ENCODE data around the gene PEAK1.

The PEAK1 gene

GRCh38 chr15:77355321-77355720 lies 64.6 kb downstream of the PEAK1 start:
- DNase-seq = no peak

DNA sequence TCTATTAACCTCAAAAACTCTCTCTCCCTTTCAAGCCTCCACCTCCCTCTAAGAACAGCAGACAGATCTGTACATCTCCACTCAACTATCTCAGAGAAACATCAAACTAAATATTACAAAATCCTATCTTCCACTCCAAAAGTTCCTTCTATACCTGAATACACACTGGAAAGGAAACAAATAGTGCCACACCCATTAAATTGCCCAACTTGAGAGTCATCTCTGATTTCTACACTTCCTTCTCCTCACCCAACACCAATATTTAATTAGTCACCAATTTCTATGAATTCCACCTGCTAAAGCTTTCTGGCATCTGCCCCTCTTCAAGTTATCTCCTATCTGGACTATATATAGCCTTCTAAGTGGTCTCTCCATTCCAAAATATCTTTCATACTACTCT lies 65.8 kb downstream of the PEAK1 start:
- no peak for DNase-seq

DNA sequence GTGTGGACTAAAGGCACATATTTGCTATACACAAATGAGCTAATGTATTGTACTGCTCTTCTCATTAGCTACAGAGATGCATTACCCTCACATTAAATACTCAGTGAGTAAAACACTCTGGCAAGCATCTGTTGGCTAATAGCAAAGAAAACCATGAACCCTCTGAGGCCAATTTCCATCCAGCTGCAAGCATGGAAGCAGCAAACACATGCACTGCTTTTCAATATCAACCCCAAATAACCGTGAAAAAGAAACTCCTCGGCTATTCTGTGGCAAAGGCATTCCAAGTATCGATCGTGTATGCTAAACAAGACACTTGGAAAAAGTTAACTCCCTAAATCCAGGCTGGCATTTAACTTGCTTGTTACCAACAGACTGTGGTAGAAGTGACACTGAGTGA lies 67.0 kb downstream of the PEAK1 start:
- DNase-seq = no peak

DNA sequence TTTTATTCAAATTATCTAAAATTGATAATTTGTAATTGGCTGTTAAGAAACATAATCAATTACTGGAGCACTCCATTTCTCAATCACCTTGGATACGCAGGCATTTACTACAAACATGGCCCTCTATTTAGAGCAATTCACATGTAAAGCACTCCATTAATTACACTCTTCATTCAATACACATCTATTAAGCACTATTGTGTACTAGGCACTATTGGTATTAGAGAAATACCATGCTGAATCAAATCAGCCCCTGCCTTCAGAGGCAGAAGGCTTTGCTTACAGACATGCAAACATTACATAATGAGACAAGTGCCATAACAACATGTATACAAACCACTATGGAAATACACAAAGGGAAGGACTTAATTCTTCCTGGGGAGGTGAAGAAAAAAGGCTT lies 69.1 kb downstream of the PEAK1 start:
- DNase-seq = no peak

DNA sequence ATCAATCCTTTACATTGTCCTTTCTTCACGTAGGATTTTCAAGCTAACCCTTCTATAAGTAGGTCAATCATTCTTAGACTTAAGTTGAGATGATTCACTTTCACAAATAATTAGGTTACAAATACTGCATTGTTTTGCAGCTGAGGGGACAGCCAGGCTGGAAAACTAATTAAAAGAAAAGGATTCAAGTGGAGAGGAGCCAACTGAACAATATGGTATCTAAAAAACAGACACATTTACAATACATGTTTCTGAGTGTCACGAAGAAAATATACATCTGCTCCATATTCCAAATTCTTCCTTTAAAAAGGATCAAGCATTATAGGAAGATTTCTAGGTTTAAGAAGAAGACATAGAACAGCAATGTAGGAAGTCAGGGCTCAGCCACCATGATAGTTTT lies 70.2 kb downstream of the PEAK1 start:
- DNase-seq = no peak

GRCh38 chr15:77348511-77348910 lies 71.4 kb downstream of the PEAK1 start:
- no peak for DNase-seq

DNA sequence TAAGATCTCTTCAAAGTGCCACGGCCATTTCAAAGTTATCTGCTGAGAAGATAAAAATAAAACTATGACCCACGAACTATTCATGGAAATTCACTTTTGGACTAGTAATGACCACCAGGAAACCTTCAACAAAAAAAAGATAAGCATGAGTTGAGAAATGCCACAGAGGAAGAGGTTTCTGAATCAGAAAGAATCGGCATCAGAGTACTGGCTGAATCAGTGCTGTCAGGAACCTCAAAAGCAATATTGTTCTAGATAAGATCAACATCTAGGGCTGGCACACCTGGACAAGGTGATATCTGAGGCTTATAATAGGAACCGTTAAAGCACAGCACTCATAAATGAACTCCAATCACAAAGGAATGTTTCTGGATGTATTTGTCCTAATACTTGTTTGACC lies 72.7 kb downstream of the PEAK1 start:
- DNase-seq = no peak

DNA sequence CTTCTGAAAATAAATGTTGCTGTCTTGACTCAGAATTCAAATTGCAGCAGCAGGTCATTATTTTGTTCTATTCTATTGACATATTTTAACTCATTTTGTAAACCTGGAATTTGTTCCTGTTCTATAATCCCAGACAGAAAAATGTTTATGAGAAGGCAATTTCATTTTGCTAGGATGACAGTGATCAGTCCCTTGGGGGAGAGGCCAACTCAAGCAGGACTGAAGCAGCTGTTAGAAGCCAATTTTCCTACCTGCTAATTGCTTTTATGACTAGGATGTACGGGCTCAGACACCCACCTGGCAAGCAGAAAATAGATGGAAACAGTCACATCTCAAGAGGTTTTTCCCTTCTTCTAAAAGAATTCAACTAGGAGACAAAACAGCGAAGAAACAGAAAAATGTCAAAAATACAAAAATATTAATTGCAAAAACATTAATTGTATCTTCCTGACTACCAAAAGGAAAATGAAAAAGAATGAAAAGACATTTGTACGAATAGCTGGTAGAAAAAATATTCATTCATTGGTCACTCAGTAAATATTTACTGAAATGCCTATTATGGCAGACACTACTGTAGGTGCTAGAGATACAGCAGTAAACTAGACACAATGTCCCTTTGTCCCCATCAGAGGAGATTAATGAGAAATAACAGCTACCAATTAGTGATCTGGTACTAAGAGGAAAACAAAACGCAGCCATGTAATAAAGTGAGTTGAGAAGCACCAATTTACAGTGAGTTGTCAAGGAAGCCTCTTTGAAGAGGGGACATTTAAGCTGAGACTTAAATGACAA lies 73.5 kb downstream of the PEAK1 start:
- DNase-seq = no peak

DNA sequence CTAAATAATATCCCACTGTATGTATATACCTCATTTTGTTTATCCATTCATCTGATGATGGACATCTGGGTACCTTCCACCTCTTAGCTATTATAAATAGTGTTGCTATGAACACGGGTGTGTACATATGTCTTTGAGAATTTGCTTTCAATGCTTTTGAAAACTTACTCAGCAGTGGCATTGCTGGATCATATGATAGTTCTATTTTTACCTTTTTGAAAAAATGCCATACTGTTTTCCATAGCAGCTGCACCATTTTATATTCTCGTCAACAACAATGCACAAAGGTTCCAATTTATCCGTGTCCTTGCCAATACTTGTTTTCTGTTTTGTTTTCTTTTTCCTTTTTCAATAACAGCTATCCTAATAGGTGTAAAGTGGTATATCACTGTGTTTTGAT lies 77.1 kb downstream of the PEAK1 start:
- no peak for DNase-seq

GRCh38 chr15:77340245-77340644 lies 79.7 kb downstream of the PEAK1 start:
- DNase-seq = no peak

DNA sequence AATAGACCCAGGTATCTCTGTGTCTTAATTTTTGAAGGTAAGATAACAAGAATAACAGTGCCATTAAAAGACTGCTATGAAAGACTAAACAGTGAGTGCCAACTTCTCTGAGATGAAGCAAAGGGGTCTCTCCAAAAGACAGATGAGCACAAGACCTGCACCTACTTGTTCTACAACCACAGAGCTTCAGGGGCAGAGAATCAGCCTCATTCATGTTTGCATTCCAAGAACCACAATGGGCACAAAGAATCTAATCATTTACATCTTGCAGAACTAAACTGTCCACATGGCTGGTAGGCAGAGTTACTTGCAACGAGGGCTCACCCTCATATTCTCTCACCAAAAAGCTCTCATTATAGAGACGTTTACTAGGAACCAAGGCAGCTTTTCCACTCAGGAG lies 83.9 kb downstream of the PEAK1 start:
- no peak for DNase-seq

- DNase-seq = no peak
These were observed 84.6 kb downstream of the PEAK1 start for GRCh38 chr15:77335298-77335697.

GRCh38 chr15:77333166-77333565 lies 86.7 kb downstream of the PEAK1 start:
- no peak for DNase-seq

- DNase-seq = no peak
These were observed 90.7 kb downstream of the PEAK1 start for GRCh38 chr15:77329202-77329601.

DNA sequence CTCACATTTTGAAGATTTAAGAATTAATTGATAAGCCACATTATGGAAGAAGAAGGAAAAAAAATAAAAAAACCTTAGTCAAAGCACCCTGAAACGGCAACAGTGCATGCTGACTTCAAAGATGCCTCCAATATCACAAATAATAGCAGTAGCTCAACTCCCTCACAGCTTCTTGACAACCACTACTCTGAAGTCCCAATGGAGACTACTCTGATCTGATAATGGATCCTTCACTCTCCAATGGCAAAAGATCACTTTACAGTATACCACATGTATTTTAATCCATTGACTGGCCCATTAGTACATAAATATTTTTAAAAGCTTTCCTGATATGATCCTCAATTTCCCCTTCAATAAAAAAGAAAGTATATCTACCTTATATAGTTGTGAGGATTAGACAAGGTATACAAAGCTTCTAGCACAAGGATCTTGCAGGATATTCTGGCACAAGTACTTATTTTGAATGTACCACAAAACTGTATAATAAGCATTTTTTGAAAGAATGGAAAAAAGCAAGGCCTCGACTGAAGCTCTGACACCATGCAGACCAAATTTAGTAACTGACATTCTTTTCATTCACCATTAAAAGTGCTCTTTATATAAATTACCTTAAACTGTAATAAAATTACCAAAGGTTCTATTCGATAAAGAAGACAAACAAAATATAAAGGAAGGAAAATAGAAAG lies 91.9 kb downstream of the PEAK1 start:
- no peak for DNase-seq

- no peak for DNase-seq
These were observed 92.7 kb downstream of the PEAK1 start for GRCh38 chr15:77327168-77327567.

- DNase-seq = no peak
These were observed 93.5 kb downstream of the PEAK1 start for GRCh38 chr15:77326366-77326765.

GRCh38 chr15:77312523-77312922 lies 107.4 kb downstream of the PEAK1 start:
- no peak for DNase-seq

DNA sequence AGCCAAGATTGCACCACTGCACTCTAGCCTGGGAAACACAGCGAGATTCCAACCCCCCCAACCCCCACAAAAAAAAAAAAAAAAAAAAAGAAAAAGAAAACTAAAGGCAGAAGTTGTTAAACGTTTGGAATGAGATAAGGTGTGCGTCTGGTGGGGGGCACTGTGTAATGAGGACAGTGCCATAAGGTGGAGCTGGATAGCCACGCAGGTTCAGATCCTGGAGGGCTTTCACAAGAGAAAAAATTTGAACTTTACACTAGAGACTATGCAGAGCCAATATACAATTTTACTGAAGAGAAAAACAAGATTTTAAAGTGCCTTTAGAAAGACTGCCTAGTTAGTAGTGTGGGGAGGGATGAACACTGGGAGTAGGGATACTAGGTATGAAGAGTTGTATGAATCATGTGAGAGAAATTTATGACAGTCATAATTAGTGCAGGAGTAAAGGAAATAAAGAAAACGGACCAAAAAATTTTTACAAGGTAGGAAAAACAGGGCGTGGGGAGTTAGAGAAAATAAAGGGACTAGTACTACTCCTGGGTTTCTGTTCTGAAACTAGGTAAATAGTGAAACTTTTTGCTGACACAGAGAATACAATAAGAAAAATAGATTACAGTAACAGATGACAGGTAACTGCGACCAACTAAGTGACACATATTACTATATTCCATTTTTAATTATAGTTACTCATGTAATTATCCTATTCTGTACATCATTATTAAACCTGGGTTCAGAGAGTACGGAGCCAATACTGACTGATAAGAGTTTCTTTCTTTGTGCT lies 108.1 kb downstream of the PEAK1 start:
- DNase-seq = no peak

- no peak for DNase-seq
These were observed 108.9 kb downstream of the PEAK1 start for GRCh38 chr15:77311020-77311419.

GRCh38 chr15:77309392-77309791 lies 110.5 kb downstream of the PEAK1 start:
- no peak for DNase-seq

GRCh38 chr15:77305953-77306352 lies 114.0 kb downstream of the PEAK1 start:
- DNase-seq = no peak

DNA sequence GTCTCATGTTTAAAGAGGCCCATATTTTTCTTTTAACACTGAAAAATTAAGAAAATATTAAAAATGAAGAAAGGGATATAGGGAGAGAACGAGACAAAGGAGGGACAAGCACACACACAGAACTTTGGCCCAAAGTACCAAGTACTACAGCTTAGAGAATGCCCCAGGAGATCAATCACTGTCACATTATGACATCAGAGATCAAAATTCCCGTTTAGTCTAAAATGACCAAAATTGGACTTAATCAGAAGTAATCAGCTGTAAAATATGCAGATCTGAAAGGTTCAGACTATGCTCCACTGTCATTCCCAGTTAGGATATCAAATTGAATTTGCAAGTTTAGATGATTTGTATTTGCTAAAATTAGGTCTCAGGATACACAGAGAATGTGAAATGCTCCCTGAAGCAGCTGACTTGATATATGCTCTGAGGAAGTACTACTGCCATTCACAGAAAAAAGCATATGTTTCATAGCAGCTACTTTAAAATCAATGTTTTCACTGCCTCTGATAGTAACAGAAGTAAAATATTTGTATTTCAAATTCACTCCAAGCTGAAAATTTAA lies 123.0 kb downstream of the PEAK1 start:
- DNase-seq = no peak

DNA sequence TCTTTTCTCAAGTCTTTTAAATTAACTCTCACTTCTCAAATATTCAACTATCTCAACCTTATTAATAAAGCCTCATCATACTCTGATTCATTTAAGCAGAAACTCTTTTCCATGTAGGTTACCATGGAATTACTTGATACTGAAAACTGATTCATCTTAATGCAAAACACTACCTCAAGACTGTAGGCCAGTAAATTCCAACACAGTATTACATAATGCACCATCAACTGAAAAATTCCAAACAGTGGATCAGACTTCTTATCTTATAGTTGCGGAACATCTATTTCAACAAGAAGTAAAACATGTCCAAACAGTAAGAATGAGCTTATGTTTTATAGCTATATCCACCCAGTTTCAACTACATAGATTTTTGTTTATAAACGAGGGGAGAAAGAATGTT lies 124.5 kb downstream of the PEAK1 start:
- DNase-seq = no peak

Data from right forelimb (tissue), 1 donor.